HAP-1 (cell line): ENCODE results near the gene TBC1D22A.
"Not testable (repeated sequence)": the region's sequence is repeated elsewhere in the genome, so short reads cannot be mapped to it uniquely, and the experiment has no call there.

ENCODE experiments used
- DNase-seq, 2 experiments: peaks; one replicate each; pipeline ENCODE4 v3.0.0-alpha.2; 2016 to 2020; ENCODE audit warnings: low spot score in 2 of 2
- H3K27me3 ChIP-seq: fragments of 250-450 bp; sonication (Bioruptor Pico); 2 replicates; pipeline ENCODE4 v1.5.1; 2020; ENCODE audit warnings: low read depth, mild to moderate bottlenecking, moderate library complexity
- H3K36me3 ChIP-seq: fragments of 250-450 bp; sonication (Bioruptor Pico); replicated peaks from 2 replicates; pipeline ENCODE4 v1.5.1; 2020; ENCODE audit warnings: mild to moderate bottlenecking
- H3K4me1 ChIP-seq: fragments of 250-450 bp; sonication (Bioruptor Pico); 2 replicates; pipeline ENCODE4 v1.5.1; 2020; ENCODE audit warnings: mild to moderate bottlenecking
- H3K4me3 ChIP-seq: fragments of 250-450 bp; sonication (Bioruptor Pico); 2 replicates; pipeline ENCODE4 v1.5.1; 2020; ENCODE audit warnings: mild to moderate bottlenecking, moderate library complexity
- H3K9me3 ChIP-seq: fragments of 250-450 bp; sonication (Bioruptor Pico); 2 replicates; pipeline ENCODE4 v1.5.1; 2020; ENCODE audit warnings: mild to moderate bottlenecking, moderate library complexity
- in situ Hi-C: fragments of 300-500 bp; cut with MboI; formaldehyde crosslinking; loops from 3 replicates; pipeline ENCODE4 v1.14.3; 2020; ENCODE audit warnings: low sequenced_read_pairs, inconsistent platforms, mixed read lengths

The TBC1D22A gene

GRCh38 chr22:47168441-47168840 lies 406.0 kb downstream of the TBC1D22A start:
- Histone ChIP-seq H3K9me3 (no peaks in the 10 kb centered on the region), H3K27me3 (no peaks in the 10 kb centered on the region), H3K36me3 (no peaks in the 10 kb centered on the region), H3K4me3 (no peak overlapping the region), H3K4me1 (no peaks in the 10 kb centered on the region)
- no peak for DNase-seq
- in situ Hi-C loops = no loop called here

- in situ Hi-C loops = no loop called here
- Histone ChIP-seq H3K27me3 (no peaks in the 10 kb centered on the region), H3K9me3 (no peaks in the 10 kb centered on the region), H3K36me3 (no peaks in the 10 kb centered on the region), H3K4me1 (no peaks in the 10 kb centered on the region), H3K4me3 (no peak overlapping the region)
- DNase-seq = peak in 1 of 2 experiments; percentile 37
Observed at GRCh38 chr22:47168900-47169800, 406.7 kb downstream of the TBC1D22A start.

- H3K4me3 ChIP-seq = no peak overlapping the region
- H3K9me3 ChIP-seq = no peaks in the 10 kb centered on the region
- H3K36me3 ChIP-seq = no peaks in the 10 kb centered on the region
- H3K4me1 ChIP-seq = no peaks in the 10 kb centered on the region
- no peaks in the 10 kb centered on the region for H3K27me3 ChIP-seq
- in situ Hi-C loops = no loop called here
- DNase-seq = no peak
Observed at GRCh38 chr22:47169801-47170140, 407.3 kb downstream of the TBC1D22A start.

- DNase-seq, H3K4me1 ChIP-seq, H3K9me3 ChIP-seq, in situ Hi-C loops, H3K4me3 ChIP-seq, H3K27me3 ChIP-seq, H3K36me3 ChIP-seq: not testable (repeated sequence)
Observed at GRCh38 chr22:47170511-47171440, 408.3 kb downstream of the TBC1D22A start.

GRCh38 chr22:47171441-47172221 lies 409.2 kb downstream of the TBC1D22A start:
- no peak for DNase-seq
- Histone ChIP-seq H3K4me1 (no peaks in the 10 kb centered on the region), H3K27me3 (no peaks in the 10 kb centered on the region), H3K36me3 (no peaks in the 10 kb centered on the region), H3K4me3 (no peak overlapping the region), H3K9me3 (no peaks in the 10 kb centered on the region)
- in situ Hi-C loops = no loop called here

GRCh38 chr22:47172771-47173534 lies 410.5 kb downstream of the TBC1D22A start:
- Histone ChIP-seq H3K4me3 (no peak overlapping the region), H3K36me3 (no peaks in the 10 kb centered on the region), H3K4me1 (no peaks in the 10 kb centered on the region), H3K9me3 (no peaks in the 10 kb centered on the region), H3K27me3 (no peaks in the 10 kb centered on the region)
- in situ Hi-C loops = no loop called here
- DNase-seq = no peak

GRCh38 chr22:47173535-47174021 lies 411.1 kb downstream of the TBC1D22A start:
- Histone ChIP-seq H3K4me3 (no peak overlapping the region), H3K27me3 (no peaks in the 10 kb centered on the region), H3K36me3 (no peaks in the 10 kb centered on the region), H3K4me1 (no peaks in the 10 kb centered on the region), H3K9me3 (no peaks in the 10 kb centered on the region)
- in situ Hi-C loops = no loop called here
- no peak for DNase-seq

- in situ Hi-C loops = no loop called here
- Histone ChIP-seq H3K4me3 (no peak overlapping the region), H3K27me3 (no peaks in the 10 kb centered on the region), H3K4me1 (no peaks in the 10 kb centered on the region), H3K36me3 (no peaks in the 10 kb centered on the region), H3K9me3 (no peaks in the 10 kb centered on the region)
- no peak for DNase-seq
Observed at GRCh38 chr22:47174096-47174495, 411.6 kb downstream of the TBC1D22A start.

- in situ Hi-C loops = no loop called here
- DNase-seq = no peak
- Histone ChIP-seq H3K4me3 (no peak overlapping the region), H3K9me3 (no peaks in the 10 kb centered on the region), H3K36me3 (no peaks in the 10 kb centered on the region), H3K4me1 (no peaks in the 10 kb centered on the region), H3K27me3 (no peaks in the 10 kb centered on the region)
Observed at GRCh38 chr22:47174671-47175112, 412.2 kb downstream of the TBC1D22A start.

GRCh38 chr22:47175151-47176025 lies 412.9 kb downstream of the TBC1D22A start:
- Histone ChIP-seq H3K27me3 (no peaks in the 10 kb centered on the region), H3K9me3 (no peaks in the 10 kb centered on the region), H3K4me3 (no peak overlapping the region), H3K4me1 (no peaks in the 10 kb centered on the region), H3K36me3 (no peaks in the 10 kb centered on the region)
- in situ Hi-C loops = no loop called here
- DNase-seq = no peak

GRCh38 chr22:47176026-47176389 lies 413.6 kb downstream of the TBC1D22A start:
- Histone ChIP-seq H3K36me3 (no peaks in the 10 kb centered on the region), H3K4me3 (no peak overlapping the region), H3K27me3 (no peaks in the 10 kb centered on the region), H3K4me1 (no peaks in the 10 kb centered on the region), H3K9me3 (no peaks in the 10 kb centered on the region)
- DNase-seq = no peak
- in situ Hi-C loops = no loop called here

- Histone ChIP-seq H3K36me3 (no peaks in the 10 kb centered on the region), H3K4me1 (no peaks in the 10 kb centered on the region), H3K4me3 (no peak overlapping the region), H3K9me3 (no peaks in the 10 kb centered on the region), H3K27me3 (no peaks in the 10 kb centered on the region)
- no peak for DNase-seq
- in situ Hi-C loops = no loop called here
Observed at GRCh38 chr22:47176573-47177333, 414.3 kb downstream of the TBC1D22A start.
